GDM1 (cell line): ENCODE measurements around the gene ST8SIA6.
"Not testable (repeated sequence)": the region's sequence is repeated elsewhere in the genome, so short reads cannot be mapped to it uniquely, and the experiment has no call there.

Source experiments
- DNase-seq: peaks from one replicate; lab custom pipeline; 2025; lab: John Stamatoyannopoulos, UW

ST8SIA6 gene

GRCh38 chr10:17456032-17456548, 1.7 kb upstream of the ST8SIA6 start:
- DNase-seq, result no peak

- DNase-seq, result no peak
These were observed 673 bp upstream of the ST8SIA6 start for GRCh38 chr10:17455015-17455520.

- peak; percentile 51 for DNase-seq
These were observed 863 bp downstream of the ST8SIA6 start for GRCh38 chr10:17453373-17454091.

- no peak for DNase-seq
These were observed 1.4 kb downstream of the ST8SIA6 start for GRCh38 chr10:17453035-17453372.

GRCh38 chr10:17452060-17452841, 2.1 kb downstream of the ST8SIA6 start:
- no peak for DNase-seq

GRCh38 chr10:17450024-17450423, 4.4 kb downstream of the ST8SIA6 start:
- no peak for DNase-seq

- DNase-seq, result no peak
These were observed 8.9 kb downstream of the ST8SIA6 start for GRCh38 chr10:17445400-17445998.

- DNase-seq, result no peak
These were observed 10.0 kb downstream of the ST8SIA6 start for GRCh38 chr10:17444388-17444714.

- no peak for DNase-seq
These were observed 10.5 kb downstream of the ST8SIA6 start for GRCh38 chr10:17443707-17444387.

- DNase-seq, result no peak
These were observed 15.8 kb downstream of the ST8SIA6 start for GRCh38 chr10:17438583-17438982.

- DNase-seq, result not testable (repeated sequence)
These were observed 17.8 kb downstream of the ST8SIA6 start for GRCh38 chr10:17436578-17436977.

GRCh38 chr10:17435953-17436352, 18.4 kb downstream of the ST8SIA6 start:
- DNase-seq, result no peak

GRCh38 chr10:17435187-17435586, 19.2 kb downstream of the ST8SIA6 start:
- no peak for DNase-seq

- no peak for DNase-seq
These were observed 21.7 kb downstream of the ST8SIA6 start for GRCh38 chr10:17432723-17433122.

- DNase-seq, result no peak
These were observed 22.5 kb downstream of the ST8SIA6 start for GRCh38 chr10:17431871-17432311.

GRCh38 chr10:17430647-17431355, 23.6 kb downstream of the ST8SIA6 start:
- peak; percentile 50 for DNase-seq

GRCh38 chr10:17429490-17429889, 24.9 kb downstream of the ST8SIA6 start:
- DNase-seq, result no peak

- DNase-seq, result peak; percentile 78
These were observed 25.9 kb downstream of the ST8SIA6 start for GRCh38 chr10:17428351-17429097.

GRCh38 chr10:17427666-17428350, 26.6 kb downstream of the ST8SIA6 start:
- no peak for DNase-seq

- no peak for DNase-seq
These were observed 27.2 kb downstream of the ST8SIA6 start for GRCh38 chr10:17427201-17427600.
